ENCODE measurements around the gene DCAF15. TPM values are rescaled to one million over a fixed set of nuclear protein-coding genes. Genes with fewer than 3 reads are reported as not detected.
"Not testable (repeated sequence)": the region's sequence is repeated elsewhere in the genome, so short reads cannot be mapped to it uniquely, and the experiment has no call there.

The DCAF15 gene
- total RNA-seq, 1 donor from 2014 or later = 24.7 TPM

DNA sequence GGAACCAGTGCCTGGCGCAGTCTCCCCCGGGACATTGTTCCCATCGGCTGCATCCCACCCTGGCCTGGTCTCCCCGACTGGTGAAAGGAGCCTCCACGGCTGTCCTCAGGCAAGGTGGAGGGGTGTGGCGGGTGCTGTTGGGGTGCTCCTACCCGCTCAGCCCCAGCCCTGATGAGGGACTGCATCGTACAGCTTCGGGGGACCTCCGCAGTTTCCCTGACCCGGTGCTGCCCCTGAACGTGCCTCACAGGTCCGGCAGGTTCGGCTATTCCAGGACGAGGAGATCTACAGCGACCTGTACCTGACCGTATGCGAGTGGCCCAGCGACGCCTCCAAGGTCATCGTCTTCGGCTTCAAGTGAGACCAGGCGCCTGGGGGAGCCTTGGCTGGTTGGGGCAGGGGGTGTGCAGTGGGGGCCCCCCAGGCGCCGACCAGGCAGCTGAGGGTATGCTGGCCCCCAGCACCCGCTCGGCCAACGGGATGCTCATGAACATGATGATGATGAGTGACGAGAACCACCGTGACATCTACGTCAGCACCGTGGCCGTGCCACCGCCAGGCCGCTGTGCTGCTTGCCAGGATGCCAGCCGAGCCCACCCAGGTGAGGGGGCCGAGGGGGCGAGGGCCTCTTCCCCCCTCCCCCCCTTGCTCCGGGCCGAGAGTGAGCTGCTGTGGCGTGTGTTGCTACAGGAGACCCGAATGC, 3.5 kb downstream of the DCAF15 start:
- ATAC-seq (no peak), DNase-seq (ENCODE audit: low spot score) (no peak)
- intact Hi-C loops (cut with DNase I) = no loop called here

DNA sequence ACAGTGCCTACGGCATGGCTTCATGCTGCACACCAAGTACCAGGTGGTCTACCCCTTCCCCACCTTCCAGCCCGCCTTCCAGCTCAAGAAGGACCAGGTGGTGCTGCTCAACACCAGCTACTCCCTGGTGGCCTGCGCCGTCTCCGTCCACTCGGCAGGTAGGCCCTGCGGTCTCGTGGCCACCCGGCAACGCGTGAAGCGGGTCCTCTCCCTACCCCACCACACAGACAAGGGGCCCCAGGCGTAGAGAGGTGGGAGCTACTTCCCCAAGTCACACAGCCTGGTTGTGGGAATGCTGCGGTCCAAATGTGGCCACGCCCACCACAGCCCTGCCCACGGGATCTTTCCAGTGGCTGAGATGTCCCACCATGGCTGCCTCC, 4.0 kb downstream of the DCAF15 start:
- ATAC-seq = no peak
- intact Hi-C loops (cut with DNase I) = no loop called here
- no peak for DNase-seq (ENCODE audit: low spot score)

DNA sequence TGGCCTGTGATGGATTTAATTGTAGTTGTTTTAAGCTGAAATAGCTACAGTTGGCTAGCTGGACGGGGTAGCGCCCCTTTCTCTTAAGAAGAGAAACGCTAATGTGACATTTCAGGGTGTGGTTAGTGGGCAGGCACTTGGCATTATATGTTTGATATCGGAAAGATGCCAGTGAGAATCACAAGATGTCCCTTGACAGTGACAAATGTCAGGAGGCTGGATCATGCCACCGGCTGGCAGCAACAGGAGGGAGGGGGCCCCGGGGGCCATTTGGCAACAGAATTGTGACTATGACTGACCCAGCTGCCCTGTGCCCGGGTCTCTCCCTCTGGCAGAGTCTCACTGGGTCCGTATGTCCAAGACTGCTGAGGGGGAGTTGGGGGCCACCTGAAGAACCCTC, 4.7 kb downstream of the DCAF15 start:
- DNase-seq (ENCODE audit: low spot score) (no peak), ATAC-seq (no peak)
- intact Hi-C loops (cut with DNase I) = no loop called here

DNA sequence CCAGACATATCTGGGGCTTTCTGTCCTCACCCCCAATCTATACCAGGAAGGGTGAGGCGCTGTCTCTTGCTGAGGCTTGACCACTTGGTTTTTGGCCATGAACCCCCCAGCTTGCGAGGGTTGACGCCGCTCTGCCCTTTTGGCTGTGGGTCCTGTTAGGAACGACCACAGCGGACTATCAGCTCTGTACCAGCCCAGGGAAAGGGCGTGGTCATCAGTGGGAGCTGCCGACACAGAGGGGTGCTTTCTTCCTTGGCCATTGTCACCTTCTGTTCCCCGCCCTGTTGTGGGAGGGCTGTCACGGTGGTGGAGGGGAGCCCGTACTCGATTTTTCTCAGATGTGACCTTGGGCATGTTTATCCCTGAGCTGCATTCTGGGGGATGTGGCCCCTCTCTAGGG, 5.7 kb downstream of the DCAF15 start:
- no peak for DNase-seq (ENCODE audit: low spot score)
- intact Hi-C loops (cut with DNase I) = no loop called here
- ATAC-seq = no peak

DNA sequence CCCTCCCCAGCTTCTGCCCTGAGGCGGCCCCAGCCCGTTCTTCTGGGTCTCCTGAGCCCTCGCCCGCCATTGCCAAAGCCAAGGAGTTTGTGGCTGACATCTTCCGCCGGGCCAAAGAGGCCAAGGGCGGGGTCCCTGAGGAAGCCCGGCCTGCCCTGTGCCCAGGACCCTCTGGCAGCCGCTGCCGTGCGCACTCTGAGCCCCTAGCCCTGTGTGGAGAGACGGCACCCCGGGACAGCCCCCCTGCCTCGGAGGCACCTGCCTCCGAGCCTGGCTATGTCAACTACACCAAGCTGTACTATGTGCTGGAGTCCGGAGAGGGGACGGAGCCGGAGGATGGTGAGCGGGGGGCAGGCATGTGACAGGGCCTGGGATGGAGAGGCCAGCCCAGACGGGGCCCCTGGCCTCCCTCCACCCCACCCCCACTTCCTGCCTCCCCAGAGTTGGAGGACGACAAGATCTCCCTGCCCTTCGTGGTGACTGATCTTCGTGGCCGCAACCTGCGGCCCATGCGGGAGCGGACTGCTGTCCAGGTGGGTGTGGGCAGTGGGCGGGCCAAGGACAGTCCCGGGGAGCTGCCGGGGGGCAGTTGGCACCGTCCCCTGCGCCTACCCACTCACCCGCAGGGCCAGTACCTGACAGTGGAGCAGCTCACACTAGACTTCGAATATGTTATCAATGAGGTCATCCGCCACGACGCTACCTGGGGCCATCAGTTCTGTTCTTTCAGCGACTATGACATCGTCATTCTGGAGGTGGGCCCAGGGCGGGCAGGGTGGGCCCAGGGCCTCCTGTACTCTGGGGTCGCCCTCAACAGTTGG, 7.0 kb downstream of the DCAF15 start:
- intact Hi-C loops (cut with DNase I) = no loop called here
- ATAC-seq (no peak), DNase-seq (ENCODE audit: low spot score) (no peak)

DNA sequence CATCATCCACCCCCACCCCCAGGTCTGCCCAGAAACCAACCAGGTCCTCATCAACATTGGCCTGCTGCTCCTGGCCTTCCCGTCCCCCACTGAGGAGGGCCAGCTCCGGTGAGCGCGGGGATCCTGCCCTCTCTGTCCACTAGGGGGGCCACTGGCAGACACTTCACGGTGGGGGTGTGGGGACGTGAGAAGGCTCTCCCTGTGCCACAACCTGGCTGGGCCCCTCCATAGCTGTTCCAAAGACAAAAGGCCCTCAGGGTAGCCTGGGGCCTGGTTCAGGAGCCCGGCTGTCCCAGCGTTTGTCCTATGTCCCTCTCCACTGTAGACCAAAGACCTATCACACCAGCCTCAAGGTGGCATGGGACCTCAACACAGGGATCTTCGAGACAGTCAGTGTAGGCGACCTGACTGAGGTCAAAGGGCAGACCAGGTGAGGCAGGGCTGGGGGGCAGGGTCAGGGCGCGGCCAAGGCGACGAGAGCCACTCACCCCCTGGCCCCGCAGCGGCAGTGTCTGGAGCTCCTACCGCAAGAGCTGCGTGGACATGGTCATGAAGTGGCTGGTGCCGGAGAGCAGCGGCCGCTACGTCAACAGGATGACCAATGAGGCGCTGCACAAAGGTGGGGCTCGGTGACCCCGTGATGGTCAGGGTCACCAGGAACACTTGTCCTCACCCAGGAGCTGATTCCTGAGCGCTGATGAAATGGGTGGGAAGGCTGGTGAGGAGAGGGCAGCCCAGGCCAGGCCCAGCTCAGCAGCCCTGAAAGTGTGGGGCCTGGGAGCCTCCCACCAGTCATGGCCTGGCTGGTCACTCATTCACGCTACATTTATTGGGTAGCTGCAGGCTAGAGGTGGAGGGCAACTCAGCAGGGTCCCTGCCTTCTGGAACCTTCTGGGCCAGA, 7.9 kb downstream of the DCAF15 start:
- DNase-seq (ENCODE audit: low spot score) = no peak
- intact Hi-C loops (cut with DNase I) = no loop called here
- peak; percentile 11 for ATAC-seq

DNA sequence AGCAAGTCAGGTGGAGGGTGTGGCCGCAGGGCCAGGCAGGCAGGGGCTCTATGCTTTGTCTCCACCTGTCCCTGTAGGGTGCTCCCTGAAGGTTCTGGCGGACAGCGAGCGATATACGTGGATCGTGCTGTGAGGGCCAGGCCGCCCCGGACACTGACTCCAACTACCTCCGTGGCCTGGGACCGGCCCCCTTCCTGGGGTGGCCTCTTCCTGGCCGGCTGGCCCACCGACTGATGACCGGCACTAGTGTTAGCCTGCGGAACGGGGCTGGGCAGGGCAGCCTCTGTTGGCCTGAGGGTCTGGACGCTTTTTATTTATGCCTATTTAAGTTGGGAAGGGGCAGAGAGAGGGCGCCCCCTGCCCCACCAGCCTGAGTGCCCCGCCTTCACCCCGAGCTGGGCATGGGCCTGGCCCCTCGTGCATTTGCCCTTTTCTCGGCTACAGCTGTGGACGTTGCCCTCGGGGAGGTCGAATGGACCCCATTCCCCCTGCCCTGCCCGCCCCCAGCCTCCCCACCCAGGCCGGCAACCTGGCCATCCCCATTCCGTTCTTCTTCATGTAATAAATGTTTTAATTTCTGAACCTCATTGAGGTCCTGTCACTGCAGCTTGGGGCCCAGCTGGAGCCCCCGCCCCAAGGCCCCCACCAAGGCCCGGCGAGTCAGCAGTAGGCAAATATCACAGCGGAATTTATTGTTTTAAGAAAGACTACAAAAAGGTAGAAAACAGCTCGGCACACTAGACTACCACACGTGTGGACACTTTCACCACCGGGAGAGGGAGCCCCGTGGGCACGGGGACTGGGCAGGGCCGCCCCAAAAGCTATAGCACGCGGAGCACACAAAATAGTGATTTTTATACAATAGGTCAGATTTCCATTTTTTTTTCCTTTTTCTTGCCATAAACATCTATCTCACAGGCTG, 8.8 kb downstream of the DCAF15 start:
- intact Hi-C loops (cut with DNase I) = no loop called here
- ATAC-seq (peak; percentile 4), DNase-seq (ENCODE audit: low spot score) (no peak)

DNA sequence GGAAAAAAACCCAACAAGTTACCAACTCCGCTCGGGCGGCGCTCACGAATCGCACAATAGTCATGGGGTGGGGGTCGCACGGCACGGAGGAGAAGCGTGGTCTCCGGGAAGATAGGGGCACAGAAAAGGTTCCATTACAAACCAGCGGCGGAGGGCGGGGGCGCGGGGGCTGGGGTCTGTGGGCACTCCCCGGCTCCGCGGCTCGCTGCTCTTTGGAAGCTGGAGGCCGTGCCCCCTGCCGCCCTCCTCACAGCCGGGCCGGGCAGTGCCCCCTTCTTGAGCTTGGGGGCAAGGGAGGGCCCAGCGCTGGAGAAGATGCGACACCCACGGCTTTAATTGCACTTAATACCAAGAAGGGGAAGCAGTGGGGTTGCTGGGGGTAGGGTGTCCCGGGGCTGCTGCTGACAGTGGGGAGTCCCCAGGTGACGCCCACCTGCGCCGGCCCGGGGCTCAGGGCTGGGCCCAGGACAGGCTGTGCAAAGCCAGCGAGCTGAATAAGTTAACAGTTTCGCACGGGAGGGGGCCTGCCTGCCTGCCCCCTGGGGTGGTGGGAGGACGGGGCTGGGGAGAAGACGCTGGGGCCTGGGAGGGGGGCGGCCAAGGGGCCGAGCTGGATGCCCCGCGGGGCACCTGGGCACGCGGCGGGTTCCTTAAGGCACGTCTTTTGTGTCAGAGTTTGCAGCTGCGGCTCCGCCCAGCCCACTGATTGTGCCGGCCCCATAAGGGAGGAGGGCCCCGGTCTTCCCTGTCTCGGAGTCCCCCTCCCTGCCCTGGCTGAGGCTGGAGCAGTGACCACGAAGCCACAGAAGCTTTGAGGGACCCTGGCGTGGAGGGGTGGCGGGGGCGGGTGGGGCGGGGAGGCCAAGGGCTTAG, 9.8 kb downstream of the DCAF15 start:
- DNase-seq (ENCODE audit: low spot score) (no peak), ATAC-seq (no peak)
- intact Hi-C loops (cut with DNase I) = no loop called here

DNA sequence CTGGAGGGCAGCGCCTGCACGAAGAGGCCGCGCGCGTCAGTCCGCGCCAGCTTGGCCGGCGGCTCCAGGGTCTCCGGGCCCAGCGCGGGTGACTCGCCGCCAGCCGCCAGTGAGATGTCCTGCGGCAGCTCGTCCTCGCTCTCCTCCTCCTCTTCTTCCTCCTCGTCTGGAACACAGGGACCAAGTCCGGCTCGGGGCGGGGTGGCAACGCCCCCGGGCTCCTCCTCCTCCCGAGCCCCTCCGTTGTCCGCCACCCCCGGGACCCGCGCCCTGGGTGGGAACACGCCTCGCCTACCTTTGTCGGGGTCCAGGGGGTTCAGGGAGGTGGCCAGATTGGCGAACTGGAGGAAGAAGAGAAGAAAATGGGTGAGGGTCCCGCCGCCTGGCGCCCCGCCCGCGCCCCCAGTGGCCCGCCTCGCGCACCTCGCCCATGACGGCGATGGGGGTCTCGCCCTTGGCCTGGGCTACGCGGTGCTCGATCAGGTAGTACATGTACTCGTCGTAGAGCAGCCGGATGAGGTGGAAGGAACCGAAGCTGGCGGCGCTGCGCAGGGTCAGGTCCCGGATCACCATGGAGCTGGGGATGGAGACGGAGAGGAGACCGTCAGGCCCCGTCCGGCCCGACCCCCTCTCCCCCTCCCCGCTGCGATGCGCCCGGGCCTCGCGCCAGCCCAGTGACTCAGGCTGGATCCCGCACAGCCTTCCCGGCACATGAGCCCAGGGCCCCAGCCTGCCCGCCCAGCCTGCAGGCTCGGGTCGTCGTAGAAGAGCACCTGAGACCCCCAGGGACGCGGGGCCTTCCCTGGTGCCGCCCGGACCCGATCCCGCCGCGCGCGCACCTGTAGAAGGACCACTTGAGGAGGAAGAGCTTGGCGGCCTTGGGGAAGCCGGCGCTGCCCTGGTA, 10.6 kb downstream of the DCAF15 start:
- intact Hi-C loops (cut with DNase I) = no loop called here
- no peak for ATAC-seq
- no peak for DNase-seq (ENCODE audit: low spot score)

DNA sequence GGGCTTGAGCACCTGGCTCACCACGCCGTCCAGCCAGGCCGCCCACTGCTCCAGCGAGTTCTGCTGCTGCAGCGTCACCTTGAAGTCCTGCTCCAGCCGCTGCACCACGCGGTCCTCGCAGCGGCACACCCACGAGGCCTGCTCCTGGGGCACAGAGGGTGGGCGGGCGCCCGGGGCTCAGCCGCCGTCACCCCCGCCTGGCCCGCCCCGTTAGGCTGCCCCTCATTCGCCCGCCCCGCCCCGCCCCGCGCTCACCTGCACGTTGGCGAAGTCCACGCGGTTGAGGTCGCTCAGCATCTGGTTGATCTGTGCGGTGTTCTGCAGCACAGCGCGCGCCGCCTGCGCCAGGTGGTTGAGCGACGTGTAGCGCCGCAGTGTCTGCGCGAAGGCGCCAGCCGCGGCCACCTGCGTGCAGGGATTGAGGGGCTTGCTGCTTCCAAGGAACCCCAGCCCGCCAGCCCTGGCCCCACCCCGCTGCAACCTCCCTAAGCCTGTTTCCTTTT, 11.3 kb downstream of the DCAF15 start:
- ATAC-seq = no peak
- intact Hi-C loops (cut with DNase I) = no loop called here
- DNase-seq (ENCODE audit: low spot score) = no peak

DNA sequence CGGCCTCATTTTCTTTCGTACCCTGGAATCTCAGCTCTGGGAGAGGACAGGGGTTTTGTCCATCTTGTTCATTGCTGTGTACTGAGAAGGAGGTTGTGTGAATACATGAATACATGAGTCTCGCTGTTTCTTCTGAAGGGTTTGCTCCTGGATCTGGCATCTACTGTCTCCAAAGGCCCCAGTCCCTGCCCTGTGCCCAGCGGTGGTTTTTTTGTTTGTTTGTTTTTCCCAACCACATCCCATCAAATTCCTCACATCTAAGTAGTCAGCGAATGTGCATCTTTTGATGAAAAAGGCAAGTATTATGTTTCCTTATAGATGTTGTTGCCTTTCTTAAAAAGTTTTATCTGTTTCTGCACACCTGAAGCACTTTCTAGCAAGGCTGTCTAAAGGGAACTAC, 12.5 kb downstream of the DCAF15 start:
- DNase-seq (ENCODE audit: low spot score) (no peak), ATAC-seq (no peak)
- intact Hi-C loops (cut with DNase I) = no loop called here

DNA sequence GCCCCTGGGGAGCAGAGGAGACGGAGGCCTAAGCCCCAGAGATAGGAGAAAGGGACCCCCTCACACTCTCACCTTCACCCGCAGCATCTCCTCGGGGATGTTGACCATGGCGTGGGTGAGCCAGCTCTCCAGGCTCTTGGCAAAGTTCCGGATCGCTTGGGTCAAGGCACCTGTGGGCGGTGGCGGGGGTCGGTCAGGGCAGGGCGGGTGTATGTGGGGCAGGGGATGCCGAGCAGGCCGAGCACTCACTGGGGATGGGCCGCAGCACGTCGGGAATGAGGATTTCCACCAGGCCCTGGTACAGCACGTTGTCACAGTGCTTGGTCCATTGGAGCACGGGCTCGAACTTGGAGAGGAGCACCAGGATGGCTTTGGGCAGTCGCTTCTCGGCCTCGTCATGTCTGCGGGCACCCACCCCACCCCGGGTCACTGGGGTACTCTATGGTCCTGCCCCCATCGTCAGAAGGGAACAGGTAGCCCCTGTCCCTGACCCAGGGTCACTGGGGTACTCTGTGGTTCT, 13.1 kb downstream of the DCAF15 start:
- intact Hi-C loops (cut with DNase I) = no loop called here
- DNase-seq (ENCODE audit: low spot score) (no peak), ATAC-seq (no peak)

DNA sequence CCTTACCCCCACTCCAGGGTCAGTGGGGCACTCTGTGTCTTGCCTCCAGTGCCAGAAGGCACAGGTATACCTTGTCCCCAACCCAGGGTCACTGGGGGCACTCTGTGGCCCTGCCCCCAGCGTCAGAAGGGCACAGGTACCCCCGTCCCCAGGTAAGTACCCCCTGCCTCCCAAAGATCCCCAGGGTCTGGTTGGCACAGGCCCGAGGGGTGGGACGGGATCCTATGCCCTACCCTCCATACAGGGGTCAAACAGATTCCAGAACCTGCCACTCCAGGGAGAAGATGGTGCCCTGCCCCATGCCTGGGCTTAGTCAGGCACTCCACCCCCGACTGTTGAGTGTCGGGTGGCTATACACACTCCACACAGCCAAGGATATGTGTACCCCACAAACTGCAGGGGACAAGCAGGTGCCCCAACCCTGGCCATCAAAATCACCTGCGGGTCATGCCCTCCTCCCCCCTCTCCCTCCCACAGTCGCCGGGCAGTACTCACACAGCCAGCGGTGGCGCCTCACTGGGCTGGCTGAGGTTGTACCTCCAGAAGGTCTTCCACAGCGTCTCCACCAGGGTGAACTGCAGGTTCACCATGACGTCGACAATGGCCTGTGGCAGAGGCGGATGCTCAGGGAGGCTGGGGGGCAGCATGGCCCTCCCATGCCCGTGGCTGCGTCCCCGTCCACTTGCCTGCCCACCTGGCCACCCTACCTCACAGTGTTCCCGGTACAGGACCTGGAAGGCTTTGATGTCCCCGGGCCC, 13.8 kb downstream of the DCAF15 start:
- intact Hi-C loops (cut with DNase I) = no loop called here
- ATAC-seq = no peak
- DNase-seq (ENCODE audit: low spot score) = no peak

DNA sequence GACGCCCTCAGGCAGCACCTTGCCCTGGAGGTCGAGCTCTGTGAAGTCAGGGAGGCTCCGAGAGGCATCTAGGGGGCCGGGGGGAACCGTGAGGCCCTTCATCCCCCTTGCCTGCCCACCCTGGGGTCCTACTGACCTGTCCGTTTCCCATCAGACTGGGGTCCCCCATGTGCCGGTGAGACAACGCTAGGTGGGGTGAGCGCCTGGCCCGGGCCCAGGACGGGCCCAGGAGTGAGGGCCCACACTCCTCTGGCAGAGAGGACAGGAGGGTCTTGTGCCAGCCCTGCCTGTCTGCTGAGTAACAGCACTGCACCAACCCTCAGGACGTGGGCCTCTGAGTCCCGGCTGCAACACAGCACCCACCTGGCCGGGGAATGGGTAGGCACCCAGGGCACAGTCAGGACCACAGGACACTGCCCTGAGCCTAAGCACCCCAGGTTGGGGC, 14.4 kb downstream of the DCAF15 start:
- DNase-seq (ENCODE audit: low spot score) (no peak), ATAC-seq (peak; percentile 8)
- intact Hi-C loops (cut with DNase I) = no loop called here

DNA sequence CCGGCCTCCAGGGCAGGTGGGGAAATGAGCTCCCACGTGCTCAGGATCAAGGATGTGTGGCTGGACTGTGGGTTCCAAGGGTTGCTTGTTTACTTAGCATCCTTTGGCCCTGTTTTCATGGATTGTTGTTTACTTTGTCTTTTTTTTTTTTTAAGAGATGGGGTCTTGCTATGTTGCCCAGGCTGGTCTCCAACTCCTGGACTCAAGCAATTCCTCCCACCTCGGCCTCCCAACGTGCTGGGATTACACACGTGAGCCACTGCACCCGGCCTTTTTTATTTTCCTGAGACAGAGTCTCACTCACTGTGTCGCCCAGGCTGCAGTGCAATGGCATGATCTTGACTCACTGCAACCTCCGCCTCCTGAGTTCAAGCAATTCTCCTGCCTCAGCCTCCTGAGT, 14.9 kb downstream of the DCAF15 start:
- DNase-seq (ENCODE audit: low spot score); intact Hi-C loops (cut with DNase I); ATAC-seq: not testable (repeated sequence)
